NCI-H2171 (cell line): Measurements from ENCODE around the gene ITSN1.

Source experiments
- DNase-seq: peaks from one replicate; lab custom pipeline; 2025; lab: John Stamatoyannopoulos, UW

ITSN1 gene

DNA sequence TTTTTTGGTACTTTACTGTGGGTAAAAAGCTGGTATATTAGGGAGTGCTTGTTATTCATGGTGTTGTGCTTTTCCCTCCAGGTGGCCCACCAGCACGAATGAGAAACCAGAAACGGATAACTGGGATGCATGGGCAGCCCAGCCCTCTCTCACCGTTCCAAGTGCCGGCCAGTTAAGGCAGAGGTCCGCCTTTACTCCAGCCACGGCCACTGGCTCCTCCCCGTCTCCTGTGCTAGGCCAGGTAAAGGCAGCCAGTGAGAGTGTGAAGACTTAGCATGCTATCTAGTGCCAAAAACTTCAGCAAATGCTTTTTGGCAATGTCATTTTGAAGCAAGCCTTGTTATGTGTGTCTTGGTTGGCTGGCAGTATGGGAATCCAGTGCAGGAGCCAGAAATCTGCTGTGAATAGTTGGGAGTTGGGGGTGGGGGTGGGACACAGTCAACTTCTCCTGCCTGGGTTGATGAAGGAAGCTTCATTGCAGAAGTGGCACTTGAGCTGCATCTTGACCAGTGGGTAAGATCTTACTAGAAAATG lies 171.6 kb downstream of the ITSN1 start:
- no peak for DNase-seq

DNA sequence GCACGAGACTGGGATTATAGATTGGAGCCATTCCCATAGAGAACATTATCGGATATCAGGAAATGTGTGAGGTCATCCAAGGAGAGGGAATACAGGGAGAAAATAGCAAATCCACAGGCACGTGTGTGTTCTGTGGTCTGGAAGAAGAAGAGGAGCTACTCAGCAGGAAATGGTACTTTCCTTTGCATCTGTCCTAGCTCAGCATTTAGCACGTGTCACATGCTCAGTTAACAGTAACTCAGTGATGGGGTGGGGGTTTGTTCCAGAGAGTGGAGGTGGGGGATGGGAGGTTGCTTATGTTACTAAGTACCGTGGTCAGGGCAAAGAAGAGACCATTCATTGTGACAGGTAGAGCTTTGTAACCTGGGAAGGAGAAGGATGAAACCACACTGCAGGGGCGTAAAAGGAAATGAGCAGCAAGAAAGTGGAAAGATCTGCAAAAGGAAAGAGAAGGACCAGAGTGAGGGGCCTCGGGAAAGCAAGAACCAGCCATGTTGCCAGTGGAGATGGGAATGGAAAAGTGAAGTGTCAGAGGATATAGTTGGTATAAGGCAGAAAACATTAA lies 172.9 kb downstream of the ITSN1 start:
- no peak for DNase-seq

DNA sequence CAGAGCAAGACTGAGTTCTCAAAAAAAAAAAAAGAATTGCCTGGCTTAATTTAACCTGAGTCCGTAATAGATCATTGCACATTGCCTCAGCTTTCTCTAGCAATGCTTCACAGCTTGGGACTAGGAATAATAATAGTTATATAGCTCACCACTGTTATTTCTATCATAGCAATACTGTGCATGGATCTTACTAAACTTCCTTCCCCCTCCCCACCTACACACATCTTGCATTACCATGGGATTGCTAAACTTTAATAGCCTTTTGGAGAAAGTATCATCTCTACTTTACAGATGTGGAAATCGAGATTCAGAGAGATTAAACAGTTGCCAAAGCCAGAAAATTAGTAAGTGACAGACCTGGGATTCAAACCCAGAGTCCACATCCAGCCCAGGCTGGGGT lies 173.9 kb downstream of the ITSN1 start:
- no peak for DNase-seq

DNA sequence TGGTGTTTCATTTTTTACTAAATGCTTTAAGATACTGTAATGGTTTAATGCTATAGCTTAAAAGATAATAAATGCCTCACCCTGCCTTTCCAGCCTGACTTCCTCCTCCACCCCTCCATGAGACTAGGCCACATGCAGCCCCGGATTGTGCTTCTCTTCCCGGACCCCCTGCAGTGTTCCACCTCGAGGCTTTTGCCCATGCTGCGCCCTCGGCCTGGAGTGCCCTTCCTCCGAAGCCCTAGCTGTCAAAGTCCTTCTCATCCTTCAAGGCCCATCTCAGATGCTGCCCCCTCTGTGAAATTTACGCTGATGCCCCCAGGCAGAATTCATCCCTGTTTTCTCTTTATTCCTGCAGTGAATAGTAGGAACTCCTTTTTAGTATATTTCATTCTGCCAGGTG lies 174.8 kb downstream of the ITSN1 start:
- no peak for DNase-seq

DNA sequence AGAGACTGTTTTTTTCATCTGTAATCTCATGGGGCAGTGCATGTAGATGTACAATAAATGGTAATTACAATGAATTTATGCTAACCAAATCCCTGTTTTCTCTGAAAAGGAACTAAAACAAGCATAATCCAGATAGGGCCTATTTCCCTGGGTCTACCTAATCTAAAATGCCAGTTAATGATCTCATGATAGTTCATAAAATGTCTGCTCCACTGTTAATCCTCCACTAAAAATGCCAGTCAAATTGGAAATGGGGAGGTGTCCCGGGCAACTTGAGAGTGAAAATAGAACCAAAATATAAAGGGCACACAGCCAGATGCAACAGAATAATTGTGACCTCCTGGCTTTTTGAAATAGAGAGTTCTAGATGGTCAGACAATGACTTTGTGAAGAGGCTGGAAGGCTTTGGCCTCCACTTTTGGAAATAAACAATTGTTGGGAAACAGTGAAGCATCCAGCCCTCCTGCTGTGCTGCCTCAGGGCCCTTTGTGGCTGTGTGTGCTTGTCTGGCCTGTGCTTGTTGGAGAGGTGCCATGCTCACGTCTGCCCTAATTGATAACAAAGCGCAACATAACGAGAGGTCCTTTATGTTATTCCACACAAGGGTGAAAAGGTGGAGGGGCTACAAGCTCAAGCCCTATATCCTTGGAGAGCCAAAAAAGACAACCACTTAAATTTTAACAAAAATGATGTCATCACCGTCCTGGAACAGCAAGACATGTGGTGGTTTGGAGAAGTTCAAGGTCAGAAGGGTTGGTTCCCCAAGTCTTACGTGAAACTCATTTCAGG lies 175.6 kb downstream of the ITSN1 start:
- no peak for DNase-seq

DNA sequence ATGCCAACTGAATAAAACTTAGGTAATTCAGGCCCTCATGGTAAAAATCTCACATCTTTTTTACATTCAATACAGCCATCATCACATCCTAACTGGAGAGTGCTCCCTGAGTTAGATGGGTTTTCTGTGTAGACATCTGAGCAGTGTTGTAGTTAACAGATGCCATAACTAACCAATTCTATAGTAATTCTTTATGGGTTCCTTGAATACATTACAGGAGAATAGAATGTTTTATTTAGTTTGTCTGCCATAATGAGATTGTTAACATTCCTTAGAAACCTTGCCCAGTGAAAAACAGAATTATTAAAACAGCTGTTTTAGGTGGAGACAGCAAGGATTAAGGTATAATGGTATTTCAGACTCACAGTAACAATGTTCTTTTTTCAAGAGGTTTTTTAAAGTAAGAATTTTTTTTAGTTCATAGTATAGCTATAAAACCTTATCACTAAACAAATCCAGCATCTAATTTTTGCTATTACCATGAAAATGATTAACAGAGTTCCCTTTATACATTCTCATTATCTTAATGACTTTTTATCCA lies 178.0 kb downstream of the ITSN1 start:
- DNase-seq, result no peak

DNA sequence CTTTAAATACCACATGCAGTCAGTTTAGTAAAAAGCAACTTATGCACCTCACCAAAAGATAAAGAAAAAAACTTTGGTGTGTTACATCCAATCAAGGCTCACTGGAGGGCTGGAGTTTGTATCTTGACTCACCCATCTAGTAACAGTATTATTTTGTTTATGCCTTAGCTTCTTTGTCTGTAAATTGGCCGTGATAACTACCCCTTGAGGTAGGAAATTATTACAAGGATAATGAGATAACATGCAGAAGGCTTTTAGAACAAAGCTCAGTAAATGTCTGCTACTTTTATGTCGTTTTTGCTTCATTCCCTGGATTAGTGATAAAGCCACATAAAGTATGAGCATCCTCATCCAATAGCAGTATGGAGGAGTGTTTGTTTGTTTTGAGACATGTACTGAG lies 178.5 kb downstream of the ITSN1 start:
- DNase-seq, result no peak

DNA sequence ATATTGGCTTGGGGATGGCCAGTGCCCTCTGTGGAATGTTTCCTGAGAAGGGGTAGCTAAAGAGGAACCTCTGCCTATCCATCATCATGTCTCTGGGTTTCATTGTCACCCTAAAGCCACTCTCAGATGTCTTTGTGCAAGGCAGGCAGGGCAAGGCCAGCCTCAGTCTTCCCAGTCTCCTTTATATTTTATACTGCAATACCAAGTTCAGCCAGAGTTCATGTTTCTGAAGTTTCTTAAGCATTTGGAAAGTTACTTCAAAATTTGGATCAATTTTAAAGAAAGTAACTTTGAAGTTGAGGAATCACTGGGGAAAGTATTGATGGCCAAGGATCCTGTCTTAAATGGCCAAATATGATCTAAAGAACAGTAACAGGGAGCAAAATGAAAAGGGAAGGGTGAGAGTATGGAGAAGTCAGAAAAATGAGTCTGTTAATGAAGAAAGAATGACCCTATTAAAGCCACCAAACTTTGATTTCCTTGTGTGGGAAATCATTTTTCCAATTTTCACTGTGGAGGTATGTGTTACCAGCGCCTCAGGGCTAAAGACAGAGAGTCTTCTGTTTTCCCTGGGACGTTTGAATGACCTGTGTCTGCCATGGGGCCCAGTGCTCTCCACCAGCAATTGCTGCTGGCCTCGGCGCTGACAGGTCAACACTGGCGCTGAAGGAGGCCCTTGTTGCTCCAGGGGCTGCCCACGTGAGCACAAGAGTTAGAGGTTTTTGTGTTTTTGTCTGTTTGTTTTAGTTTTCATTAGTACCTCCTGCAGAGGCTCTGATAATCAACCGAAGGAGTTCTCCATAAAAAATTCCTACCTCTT lies 179.4 kb downstream of the ITSN1 start:
- no peak for DNase-seq

DNA sequence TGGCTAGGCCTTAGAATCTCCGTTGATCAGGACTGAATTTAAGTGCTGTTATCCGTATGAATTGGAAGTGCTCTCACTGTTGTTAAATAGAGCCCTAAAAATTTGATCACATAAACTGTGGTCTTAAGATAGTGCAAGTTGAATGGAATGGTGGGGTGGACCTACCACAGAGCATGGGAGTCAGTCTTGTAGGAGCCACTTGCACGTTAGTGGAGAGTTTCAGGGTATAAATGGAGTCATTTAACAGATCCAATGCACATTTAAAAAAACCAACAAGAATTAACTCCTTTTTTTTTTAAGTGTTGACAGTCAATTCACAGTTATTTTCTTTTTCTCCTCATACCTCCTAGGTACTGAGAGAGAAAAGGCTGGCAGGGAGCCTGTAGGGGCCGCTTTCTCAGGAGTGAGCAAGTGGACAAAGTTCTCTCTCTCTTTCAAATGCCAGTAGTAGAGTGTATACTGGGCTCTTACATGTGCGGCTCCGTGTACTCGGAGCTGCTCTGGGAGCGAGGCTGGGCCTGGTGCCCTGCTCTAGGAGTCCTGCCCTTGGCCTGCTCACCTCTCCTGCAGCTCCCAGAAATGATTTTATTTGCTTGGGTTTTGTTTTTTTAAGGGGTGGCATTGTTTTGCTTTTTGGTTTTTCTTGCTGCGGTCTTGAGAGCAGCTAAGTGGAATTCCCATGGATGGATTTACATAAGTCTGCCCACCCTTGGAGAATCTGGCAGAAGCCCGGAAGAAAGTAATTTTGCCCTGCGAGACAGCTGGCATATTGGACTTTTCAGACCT lies 182.0 kb downstream of the ITSN1 start:
- DNase-seq, result no peak

DNA sequence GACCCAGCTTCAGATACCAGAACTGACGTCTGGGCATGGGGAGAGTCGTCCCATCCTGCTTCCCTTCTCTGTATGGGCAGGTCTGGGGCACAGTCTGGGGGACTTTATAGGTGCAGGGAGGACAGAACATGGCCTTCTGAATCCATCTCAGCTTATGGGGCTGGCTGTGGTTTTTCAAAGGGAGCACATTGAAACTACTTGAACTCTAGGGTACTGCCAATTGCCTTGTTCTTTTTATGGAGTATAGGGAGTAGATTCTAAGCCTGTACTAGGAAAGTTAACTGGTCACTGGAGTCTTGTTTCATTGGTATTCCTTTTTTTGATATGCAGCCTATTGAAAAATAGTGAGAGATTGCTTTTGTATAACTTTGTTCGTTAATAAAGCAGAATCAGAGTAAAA lies 183.1 kb downstream of the ITSN1 start:
- DNase-seq, result no peak

DNA sequence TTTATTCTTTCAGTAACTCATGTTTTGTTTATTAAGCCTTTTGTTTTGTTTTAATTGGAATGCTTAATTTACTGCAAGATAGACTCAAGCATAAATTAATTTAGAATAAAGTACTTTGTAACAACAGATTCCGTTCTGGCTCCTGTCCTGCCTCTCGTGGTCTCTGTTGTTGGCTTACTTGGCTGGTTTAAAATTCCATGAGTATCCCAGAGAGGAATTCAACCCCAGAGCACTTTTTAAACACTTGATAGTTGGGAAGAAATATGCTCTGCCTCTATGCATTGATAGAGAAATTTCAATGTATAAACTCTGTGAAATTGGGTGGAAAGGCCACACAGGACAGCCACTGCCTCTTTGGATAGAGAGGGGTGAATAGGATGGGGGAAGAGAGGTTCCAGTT lies 183.6 kb downstream of the ITSN1 start:
- DNase-seq, result no peak

DNA sequence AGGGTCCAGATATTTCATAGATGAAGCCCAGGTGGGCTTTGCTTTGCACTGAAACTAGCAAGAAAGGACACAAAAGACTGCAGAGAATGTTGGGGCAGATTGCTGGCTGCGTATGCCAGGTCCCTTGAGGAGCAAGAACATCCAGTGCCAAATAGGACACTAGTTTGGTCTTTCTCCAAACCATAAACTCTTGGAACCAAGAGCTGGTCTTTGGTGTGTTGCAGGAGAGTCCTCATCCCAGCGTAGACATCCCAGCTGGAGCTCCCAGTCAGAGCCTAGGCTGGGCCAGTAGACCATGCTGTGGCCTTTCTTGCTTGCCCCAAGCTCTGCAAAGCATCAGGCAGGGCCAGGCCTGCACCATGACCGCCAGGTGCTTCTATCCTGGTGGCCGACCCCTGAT lies 185.8 kb downstream of the ITSN1 start:
- no peak for DNase-seq

DNA sequence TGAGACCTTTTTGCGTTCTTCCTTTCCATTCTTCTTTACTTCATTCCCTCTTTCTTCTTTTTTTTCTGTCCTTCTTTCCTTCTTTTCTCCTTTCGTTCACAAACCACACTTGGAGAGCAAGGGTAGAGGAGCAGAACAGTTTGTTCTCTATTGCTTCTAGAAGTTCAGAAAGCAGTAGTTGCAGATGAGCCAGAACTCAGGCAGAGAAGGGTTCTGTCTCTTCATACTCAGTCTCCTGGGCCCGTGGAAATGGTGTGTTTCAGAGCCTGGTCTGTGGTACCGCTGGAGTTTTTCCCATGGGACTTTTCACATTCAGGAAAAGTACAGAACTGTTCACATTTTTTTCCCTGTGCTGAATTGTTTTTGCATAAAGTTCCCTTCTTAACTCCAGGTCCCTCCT lies 186.3 kb downstream of the ITSN1 start:
- DNase-seq, result no peak

DNA sequence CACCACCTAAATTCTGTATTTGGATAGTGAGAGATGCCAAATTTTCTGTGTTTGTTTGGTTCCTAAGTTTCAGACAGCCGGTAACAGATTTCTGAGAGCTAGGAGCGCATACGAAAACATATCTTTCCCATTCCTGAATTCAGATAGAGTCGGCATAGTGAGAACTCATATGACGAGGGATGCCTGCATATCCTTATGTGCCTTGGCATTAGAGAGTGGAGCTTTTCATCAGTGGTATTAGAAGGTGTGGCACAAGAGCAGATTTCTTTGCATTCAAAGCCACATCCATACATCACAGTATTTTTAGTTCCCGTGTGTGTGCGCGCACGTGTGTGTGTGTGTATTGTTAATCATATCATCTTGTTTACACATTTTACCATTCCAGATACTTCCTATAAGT lies 187.5 kb downstream of the ITSN1 start:
- DNase-seq, result no peak

DNA sequence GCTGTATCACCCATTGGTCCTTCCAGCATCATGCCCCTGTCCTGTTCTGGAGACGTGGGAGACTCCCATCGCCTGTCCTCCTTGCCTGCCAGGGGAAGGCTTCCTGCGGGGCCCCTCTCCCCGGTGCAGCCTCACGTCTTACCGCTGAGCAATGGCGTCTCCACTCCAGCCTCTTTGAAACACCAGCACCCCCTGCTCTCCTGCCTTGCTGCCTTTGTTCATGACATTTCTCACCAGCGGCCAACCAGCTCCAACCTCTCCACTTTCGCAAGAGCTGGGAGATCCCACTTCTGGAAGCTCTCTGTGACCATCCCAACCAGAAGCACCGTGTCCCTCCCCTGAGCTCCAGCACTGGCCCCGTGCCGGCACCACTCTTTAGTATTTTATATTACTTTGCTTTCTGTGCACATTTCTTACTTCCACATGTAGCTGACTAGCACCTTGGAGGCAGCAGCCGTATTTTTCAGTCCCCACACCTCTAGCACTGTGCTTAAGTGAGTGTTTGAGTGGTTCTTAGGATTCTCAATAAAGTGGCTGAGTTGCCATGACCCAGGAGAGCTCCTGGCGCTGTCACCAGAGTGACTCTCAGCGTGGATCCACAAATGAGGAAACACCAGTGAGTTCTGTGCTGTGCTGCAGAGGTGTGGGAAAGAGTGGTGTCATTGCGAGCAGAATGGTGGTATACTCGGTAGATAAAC lies 189.8 kb downstream of the ITSN1 start:
- no peak for DNase-seq

DNA sequence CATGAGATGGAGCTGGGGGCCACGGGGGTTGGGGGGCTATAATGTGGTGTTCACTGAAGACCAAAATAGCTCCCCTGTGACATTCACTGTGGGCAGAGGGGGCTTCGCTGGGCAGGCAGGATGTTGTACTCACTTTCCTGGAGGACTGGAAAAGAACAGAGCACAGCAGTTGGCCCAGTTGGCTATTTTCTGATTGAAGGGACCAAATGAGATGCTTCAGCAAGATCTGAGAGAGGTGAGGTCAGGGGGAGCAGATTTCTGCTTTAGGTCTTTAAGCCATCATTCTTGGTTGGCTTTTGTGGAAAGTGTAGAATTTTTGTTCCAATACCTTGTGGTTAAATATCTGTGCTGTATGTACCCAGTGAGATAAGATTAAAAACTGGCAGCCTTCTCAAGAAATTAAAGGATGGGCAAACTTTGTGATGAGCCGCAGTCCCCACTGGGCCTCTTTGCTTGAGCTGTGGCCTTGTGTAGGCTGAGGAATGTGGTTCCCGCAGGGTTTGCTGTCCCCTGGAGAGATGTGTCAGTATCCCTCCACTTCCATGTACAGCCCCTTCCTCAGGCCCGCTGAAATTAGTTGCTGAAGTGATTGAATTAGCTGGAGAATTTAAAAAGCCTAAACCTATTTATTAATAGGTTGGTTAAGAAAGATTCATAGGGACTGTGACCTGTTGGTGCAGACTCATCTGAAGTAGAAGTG lies 192.7 kb downstream of the ITSN1 start:
- no peak for DNase-seq

DNA sequence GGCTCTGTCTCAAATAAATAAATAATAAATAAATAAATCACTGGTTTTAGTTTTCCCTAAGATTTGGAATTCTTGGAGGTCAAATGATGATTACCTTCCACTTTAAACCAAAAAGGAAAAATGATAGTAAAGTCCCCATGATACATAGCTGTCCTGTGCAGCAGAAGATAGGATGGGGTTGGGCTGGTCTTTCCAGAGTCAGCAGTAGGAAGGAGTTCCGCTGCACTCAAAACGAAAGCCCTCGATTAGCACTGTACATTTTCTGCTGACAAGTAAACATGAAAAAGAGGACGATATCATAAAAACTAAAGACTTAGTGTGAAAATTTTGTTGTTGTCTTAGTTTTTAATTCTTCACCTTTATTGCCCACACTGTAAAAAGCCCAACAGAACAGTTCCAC lies 193.6 kb downstream of the ITSN1 start:
- no peak for DNase-seq

DNA sequence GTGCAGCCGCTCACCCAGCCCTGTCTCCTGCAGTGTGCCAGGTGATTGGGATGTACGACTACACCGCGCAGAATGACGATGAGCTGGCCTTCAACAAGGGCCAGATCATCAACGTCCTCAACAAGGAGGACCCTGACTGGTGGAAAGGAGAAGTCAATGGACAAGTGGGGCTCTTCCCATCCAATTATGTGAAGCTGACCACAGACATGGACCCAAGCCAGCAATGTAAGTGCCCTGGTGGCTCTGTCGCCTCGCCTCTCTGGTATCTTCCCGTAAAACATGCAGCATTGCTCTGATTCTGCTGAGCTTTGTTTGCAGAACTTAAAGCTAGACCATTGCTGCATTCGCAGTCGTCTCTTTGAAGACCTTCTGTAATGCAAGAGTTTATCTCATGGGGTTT lies 194.1 kb downstream of the ITSN1 start:
- no peak for DNase-seq

DNA sequence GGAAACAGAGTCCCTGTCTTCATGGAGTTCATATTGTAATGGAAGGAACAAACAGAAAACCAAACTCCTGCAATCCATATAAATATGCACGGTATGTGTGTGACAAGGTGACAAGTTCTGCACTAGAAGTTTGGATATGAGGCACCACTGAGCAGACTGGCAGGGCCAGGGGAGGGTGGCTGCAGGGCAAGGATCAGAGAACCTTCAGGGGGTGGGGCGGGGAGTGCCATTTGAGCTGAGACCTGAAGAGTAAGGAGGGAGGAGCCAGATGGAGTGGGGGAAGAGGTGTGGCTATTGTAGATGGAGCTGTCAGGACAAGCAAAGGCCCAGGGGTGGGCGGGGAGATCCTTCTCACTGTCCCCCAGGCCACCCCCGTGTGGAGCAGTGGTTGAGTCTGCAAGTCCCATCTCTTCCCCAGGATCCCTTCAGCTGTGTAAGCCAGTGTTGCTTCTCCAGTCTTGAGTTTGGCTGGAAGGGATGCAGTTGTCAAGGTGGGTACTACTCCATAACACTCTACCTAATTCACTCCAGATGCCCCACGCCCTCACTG lies 196.9 kb downstream of the ITSN1 start:
- DNase-seq, result no peak

DNA sequence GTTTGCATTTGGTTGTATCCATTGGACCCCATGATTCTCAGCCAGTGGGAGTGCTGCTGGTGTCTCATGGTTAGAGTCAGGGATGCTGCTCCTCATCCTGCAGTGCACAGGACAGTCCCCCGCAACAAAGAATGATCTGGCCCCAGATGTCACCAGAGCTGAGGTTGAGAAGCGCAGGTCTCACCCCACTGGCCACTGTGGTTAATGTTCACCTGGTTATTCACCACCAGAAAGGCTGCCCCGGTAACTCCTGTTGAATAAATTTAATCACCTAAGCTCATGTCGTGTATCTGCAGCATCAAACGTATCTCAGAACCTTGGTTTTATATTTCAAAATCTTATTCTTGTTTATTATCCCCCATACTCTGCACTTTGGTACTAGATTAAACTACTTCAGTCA lies 197.5 kb downstream of the ITSN1 start:
- no peak for DNase-seq
